ENCODE results near the gene KRTAP10-5. TPM values are rescaled to one million over a fixed set of nuclear protein-coding genes. Genes with fewer than 3 reads are reported as not detected.

KRTAP10-5 gene
- total RNA-seq, 1 experiment from 2014 or later = not detected

DNA sequence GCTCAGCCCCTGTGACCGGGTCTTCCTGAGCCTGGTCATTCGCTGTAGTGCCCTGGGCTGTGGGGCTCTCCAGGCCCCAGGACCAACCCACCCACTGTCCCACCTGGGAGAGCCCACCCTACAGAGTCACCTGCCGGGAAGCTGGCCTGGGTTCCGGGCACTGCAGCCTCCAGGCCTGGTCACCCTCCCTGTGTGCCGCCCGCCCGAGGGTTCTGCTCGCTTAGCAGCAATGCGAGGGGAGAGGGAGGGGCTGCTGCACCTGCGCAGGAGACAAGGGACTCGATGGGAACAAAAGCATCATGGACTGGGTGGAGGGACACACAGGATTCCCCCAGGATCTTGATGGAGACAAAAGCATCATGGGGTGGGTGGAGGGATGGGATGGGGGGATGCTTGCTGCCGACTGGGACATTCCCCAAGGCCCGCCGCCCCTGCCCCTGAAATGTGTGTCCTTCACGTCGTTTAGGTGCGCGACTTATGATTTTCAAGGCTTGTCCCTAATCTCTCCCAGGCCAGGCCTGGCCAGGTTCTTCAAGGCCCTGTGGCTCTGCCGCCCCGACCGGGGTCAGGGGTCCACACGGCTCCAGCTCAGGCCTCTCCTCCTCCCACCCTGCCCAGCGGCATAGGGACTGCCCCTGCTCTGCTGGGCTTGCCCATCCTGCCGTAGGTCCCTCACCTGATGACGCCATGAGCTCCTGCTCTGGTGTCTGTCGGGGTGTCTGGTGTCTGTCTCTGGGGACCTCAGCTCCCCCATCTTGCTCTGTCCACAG lies 33.2 kb upstream of the KRTAP10-5 start:
- no peak overlapping the region for H3K9ac ChIP-seq (ENCODE audit: low read length)
- CTCF ChIA-PET = no interaction called here
- POLR2A ChIA-PET = no interaction called here
- no peak overlapping the region for H3K4me2 ChIP-seq (ENCODE audit: low read length)
- no peak overlapping the region for H3K4me3 ChIP-seq (replicated peaks in 1 of 2; ENCODE audit: low read depth in 1 of 2, low read length in 2 of 2)
- H3K36me3 ChIP-seq (ENCODE audit: control insufficient read depth in 1 of 2, insufficient read depth in 2 of 2, low read length in 2 of 2) = no peaks in the 10 kb centered on the region
- peaks cover 3 to 5% of the 10 kb centered on the region in 2 experiments; a peak in 2 of 4 replicates for H3K9me3 ChIP-seq (ENCODE audit: control insufficient read depth in 1 of 2, insufficient read depth in 1 of 2, low read depth in 1 of 2, low read length in 2 of 2)
- no peak for ATAC-seq
- no peaks in the 10 kb centered on the region for H3K4me1 ChIP-seq (ENCODE audit: control insufficient read depth in 1 of 2, insufficient read depth in 2 of 2, low read length in 2 of 2)
- RAD21 ChIA-PET (ENCODE audit: low non-redundant PET in 1 of 2, low total read pairs in 2 of 2, uncharacterized antibody in 2 of 2, unreplicated experiment in 2 of 2) = no interaction called here
- H3K27me3 ChIP-seq (ENCODE audit: insufficient read depth, low read length) = no peaks in the 10 kb centered on the region
- no TSS peak for BruUV-seq (replicated peaks)
- no peaks in the 10 kb centered on the region for H3K9me2 ChIP-seq (ENCODE audit: insufficient read depth)
- no peak for DNase-seq (ENCODE audit: low read depth, low spot score)
- H4K20me1 ChIP-seq (ENCODE audit: insufficient read depth) = no peaks in the 10 kb centered on the region
- no peaks in the 10 kb centered on the region for H3K79me2 ChIP-seq (ENCODE audit: insufficient read depth, low read length)
- H2AFZ ChIP-seq (ENCODE audit: low read depth, low read length, poor library complexity, severe bottlenecking) = no peak overlapping the region
- no peak overlapping the region for H3K27ac ChIP-seq (ENCODE audit: low read depth, low read length)
- intact Hi-C loops (cut with micrococcal nuclease) = no loop called here
- TF ChIP-seq SP1 (IDR thresholded peaks at IDR 0.05; ENCODE audit: low read depth) (no peak), CEBPB (IDR thresholded peaks at IDR 0.05; ENCODE audit: low read depth) (no peak), TCF7L2 (IDR thresholded peaks at IDR 0.05; ENCODE audit: borderline replicate concordance, extremely low read depth, insufficient read depth, insufficient read length) (no peak), YY1 (IDR thresholded peaks at IDR 0.05; ENCODE audit: extremely low read depth, insufficient replicate concordance, low read depth, low read length) (no peak), CBX3 (IDR thresholded peaks at IDR 0.05; ENCODE audit: low read depth) (no peak), SRF (IDR thresholded peaks at IDR 0.05; ENCODE audit: low read depth) (no peak), FOSL1 (IDR thresholded peaks at IDR 0.05; ENCODE audit: low read depth) (no peak), EZH2 (IDR thresholded peaks at IDR 0.05) (no peak), ELF1 (IDR thresholded peaks at IDR 0.05; ENCODE audit: borderline replicate concordance, low read depth) (no peak)

DNA sequence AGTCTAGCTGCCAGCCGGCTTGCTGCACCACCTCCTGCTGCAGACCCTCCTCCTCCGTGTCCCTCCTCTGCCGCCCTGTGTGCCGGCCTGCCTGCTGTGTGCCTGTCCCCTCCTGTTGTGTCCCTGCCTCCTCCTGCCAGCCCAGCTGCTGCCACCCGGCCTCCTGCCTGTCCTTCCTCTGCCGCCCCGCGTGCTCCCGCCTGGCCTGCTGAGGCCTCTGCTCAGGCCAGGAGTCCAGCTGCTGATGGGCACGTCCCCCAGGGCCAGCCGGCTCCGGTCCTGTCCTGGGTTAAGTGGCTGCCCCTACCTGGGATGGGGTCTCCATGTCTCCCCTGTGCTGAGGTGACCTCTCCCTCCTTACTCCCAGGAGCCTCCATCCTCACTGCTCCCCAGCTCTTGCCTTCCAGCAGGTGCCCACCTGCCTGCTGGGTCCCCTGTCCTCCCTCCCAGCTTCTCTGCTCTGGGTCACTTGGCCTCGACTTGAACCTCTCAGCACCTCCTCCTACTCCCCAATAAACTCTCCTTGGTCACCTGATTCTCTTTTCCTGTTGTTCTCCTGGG lies 32.3 kb upstream of the KRTAP10-5 start:
- no peaks in the 10 kb centered on the region for H3K9me2 ChIP-seq (ENCODE audit: insufficient read depth)
- BruUV-seq (replicated peaks) = no TSS peak
- H3K9me3 ChIP-seq (ENCODE audit: control insufficient read depth in 1 of 2, insufficient read depth in 1 of 2, low read depth in 1 of 2, low read length in 2 of 2) = peaks cover 3 to 5% of the 10 kb centered on the region in 2 experiments; a peak in 2 of 4 replicates
- H3K79me2 ChIP-seq (ENCODE audit: insufficient read depth, low read length) = no peaks in the 10 kb centered on the region
- POLR2A ChIA-PET = no interaction called here
- intact Hi-C loops (cut with micrococcal nuclease) = no loop called here
- no peaks in the 10 kb centered on the region for H3K4me1 ChIP-seq (ENCODE audit: control insufficient read depth in 1 of 2, insufficient read depth in 2 of 2, low read length in 2 of 2)
- H3K27ac ChIP-seq (ENCODE audit: low read depth, low read length) = no peak overlapping the region
- no peak for TF ChIP-seq SIN3A (IDR thresholded peaks at IDR 0.05; ENCODE audit: low read depth)
- no peak for TF ChIP-seq ELF1 (IDR thresholded peaks at IDR 0.05; ENCODE audit: borderline replicate concordance, low read depth)
- TF ChIP-seq RAD21 (IDR thresholded peaks at IDR 0.05; ENCODE audit: low read depth) = no peak
- no peak for TF ChIP-seq SP1 (IDR thresholded peaks at IDR 0.05; ENCODE audit: low read depth)
- TF ChIP-seq, protein P1, sequence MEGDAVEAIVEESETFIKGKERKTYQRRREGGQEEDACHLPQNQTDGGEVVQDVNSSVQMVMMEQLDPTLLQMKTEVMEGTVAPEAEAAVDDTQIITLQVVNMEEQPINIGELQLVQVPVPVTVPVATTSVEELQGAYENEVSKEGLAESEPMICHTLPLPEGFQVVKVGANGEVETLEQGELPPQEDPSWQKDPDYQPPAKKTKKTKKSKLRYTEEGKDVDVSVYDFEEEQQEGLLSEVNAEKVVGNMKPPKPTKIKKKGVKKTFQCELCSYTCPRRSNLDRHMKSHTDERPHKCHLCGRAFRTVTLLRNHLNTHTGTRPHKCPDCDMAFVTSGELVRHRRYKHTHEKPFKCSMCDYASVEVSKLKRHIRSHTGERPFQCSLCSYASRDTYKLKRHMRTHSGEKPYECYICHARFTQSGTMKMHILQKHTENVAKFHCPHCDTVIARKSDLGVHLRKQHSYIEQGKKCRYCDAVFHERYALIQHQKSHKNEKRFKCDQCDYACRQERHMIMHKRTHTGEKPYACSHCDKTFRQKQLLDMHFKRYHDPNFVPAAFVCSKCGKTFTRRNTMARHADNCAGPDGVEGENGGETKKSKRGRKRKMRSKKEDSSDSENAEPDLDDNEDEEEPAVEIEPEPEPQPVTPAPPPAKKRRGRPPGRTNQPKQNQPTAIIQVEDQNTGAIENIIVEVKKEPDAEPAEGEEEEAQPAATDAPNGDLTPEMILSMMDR (IDR thresholded peaks at IDR 0.05 in 2 of 3, conservative IDR thresholded peaks at IDR 0.05 in 1 of 3; ENCODE audit: borderline replicate concordance in 1 of 3, insufficient read depth in 1 of 3, low read depth in 2 of 3, low read length in 2 of 3) = no peak
- TF ChIP-seq JUND (IDR thresholded peaks at IDR 0.05) = no peak
- no peak for TF ChIP-seq YY1 (IDR thresholded peaks at IDR 0.05; ENCODE audit: extremely low read depth, insufficient replicate concordance, low read depth, low read length)
- TF ChIP-seq FOSL1 (IDR thresholded peaks at IDR 0.05; ENCODE audit: low read depth) = no peak
- TF ChIP-seq CEBPB (IDR thresholded peaks at IDR 0.05; ENCODE audit: low read depth) = no peak
- TF ChIP-seq, protein P2, sequence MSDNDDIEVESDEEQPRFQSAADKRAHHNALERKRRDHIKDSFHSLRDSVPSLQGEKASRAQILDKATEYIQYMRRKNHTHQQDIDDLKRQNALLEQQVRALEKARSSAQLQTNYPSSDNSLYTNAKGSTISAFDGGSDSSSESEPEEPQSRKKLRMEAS (IDR thresholded peaks at IDR 0.05) = no peak
- TF ChIP-seq EZH2phosphoT487 (IDR thresholded peaks at IDR 0.05; ENCODE audit: borderline replicate concordance) = no peak
- no peak for TF ChIP-seq ZFX (IDR thresholded peaks at IDR 0.05)
- no peak for TF ChIP-seq POLR2AphosphoS5 (IDR thresholded peaks at IDR 0.05; ENCODE audit: low read depth, low read length)
- ATAC-seq (no peak), DNase-seq (ENCODE audit: low read depth, low spot score) (no peak)
- CTCF ChIA-PET = no interaction called here
- no peak overlapping the region for H3K9ac ChIP-seq (ENCODE audit: low read length)
- H3K4me2 ChIP-seq (ENCODE audit: low read length) = no peak overlapping the region
- H3K36me3 ChIP-seq (ENCODE audit: control insufficient read depth in 1 of 2, insufficient read depth in 2 of 2, low read length in 2 of 2) = no peaks in the 10 kb centered on the region
- no peaks in the 10 kb centered on the region for H3K27me3 ChIP-seq (ENCODE audit: insufficient read depth, low read length)
- H4K20me1 ChIP-seq (ENCODE audit: insufficient read depth) = no peaks in the 10 kb centered on the region
- RAD21 ChIA-PET (ENCODE audit: low non-redundant PET in 1 of 2, low total read pairs in 2 of 2, uncharacterized antibody in 2 of 2, unreplicated experiment in 2 of 2) = no interaction called here
- H3K4me3 ChIP-seq (replicated peaks in 1 of 2; ENCODE audit: low read depth in 1 of 2, low read length in 2 of 2) = no peak overlapping the region
- H2AFZ ChIP-seq (ENCODE audit: low read depth, low read length, poor library complexity, severe bottlenecking) = no peak overlapping the region
